Measurements from ENCODE around the gene SELP.

SELP gene

DNA sequence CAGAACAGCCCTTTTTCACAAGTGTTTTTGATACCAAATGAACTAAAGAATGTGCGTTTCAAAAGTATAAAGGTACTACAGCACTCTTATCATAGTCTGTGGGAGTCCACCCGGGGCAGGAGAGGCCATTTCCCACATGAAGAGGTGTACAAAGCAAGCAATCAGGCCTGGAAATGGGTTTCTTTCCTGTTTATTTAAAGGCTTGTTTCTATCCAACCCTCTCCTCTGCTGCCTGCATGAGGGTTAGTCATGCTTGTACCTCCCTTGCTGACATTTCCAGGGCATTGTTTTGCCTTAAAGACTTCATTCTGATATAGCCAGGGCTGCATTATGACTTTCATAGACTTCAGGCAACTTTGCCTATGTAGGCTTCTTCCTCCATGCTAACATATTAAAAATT, 11.6 kb downstream of the SELP start:
- no peak for DNase-seq

DNA sequence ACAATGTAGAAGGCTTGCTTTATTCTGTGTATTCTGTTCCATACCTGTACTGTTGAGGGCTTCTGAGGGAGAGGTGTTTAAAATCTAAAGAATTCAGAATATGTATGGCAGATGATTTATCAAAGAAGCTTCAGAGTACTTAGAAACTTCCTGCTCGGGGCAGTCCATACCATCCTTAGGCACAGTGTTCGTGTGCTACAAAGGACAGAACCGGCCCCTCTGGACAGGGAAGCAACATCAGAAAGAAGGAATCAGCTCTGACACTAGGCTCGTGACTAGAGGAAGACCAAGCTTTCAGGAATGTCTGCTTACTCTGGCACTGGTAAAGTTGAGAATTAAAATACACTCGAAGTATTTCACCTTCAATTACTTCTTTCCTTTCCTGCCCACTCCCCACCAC, 14.1 kb downstream of the SELP start:
- no peak for DNase-seq

DNA sequence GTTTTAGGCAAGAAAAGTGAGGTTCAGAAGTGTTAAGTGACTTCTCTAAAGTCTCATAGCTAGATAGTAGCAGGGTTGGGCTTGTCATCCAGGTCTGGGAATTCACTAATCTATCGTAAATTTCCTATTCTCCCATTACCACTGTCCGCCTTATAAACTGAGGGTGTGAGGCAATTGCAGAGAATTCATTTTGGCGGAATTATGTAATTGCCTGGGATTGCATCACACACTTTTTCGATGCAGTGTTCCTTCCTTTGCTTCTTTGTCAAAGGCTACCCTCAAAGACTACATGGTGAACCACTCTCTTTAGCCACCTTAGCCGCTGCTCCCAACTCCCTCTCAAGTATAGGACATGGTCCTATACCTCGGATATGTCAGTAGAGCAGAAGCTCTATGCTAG, 19.1 kb downstream of the SELP start:
- no peak for DNase-seq

DNA sequence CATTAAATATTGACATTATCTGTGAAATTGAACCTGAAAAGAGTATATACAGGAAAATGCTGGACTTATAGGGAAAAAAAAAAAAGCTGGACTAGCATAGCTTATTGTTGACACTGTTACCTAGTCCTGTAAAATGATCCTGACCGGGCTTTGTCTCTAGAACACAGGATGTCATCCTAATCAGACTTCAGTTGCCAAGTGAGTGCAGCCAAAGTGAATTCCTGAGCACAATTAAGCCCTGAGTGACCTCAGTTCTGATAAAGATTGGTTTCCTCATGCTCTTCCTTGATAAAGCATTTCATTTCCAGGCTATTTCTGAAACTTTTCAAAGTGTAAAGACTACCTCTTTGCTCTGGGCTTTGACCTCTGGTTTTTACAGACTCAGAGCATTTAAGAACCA, 19.8 kb downstream of the SELP start:
- DNase-seq, result no peak

DNA sequence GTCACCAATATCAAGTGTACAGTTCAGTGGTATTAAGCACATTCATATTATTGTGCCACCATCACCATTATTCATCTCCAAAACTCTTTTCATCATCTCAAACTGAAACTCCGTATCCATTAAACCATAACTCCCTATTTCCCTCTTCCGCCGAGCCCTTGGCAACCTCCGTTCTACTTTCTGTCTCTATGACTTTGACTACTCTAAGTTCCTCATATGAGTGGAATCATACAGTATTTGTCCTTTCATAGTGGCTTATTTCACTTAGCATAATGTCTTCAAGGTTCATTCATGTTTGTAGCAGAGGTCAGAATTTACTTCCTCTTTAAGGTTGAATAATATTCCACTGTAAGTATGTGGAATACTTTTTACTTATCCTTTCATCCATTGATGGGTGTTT, 21.7 kb downstream of the SELP start:
- DNase-seq, result no peak

DNA sequence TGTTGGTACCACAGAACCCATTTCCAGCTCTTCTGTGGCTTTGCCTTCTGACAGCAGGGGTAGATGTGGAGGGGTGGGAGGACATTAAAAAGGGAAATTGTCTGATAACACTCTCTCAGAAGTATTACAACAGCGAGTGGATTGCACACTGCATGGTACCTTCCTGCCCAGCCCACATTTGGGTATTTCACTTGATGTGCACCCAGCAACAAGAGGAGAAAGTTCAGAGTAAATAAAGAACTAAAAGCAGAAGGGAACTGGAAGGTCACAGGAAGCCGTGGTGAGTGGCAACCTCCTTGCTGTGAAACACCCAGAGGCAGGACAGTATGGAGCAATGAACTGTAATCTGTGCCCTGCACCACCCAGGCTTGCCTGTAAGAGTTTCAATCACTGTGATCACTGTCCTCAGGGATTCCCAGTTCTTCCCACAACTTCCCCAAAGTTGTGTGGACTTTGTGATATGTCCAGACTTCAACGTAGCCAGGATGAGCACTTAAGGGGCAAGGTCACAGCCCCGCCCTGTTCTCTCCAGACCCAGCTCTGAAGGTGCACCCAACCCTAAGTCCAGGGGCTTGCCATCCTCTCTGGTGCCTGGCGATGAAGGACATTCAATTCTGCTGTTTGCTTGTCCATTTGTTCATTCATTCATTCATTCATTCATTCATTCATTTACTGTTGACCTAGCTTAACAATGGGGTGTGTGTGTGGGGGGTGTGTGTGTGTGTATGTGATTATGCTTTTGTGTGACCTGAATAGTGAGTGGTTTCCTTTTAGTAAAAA, 25.0 kb downstream of the SELP start:
- peak in 1 of 2 experiments; percentile 24 for DNase-seq

DNA sequence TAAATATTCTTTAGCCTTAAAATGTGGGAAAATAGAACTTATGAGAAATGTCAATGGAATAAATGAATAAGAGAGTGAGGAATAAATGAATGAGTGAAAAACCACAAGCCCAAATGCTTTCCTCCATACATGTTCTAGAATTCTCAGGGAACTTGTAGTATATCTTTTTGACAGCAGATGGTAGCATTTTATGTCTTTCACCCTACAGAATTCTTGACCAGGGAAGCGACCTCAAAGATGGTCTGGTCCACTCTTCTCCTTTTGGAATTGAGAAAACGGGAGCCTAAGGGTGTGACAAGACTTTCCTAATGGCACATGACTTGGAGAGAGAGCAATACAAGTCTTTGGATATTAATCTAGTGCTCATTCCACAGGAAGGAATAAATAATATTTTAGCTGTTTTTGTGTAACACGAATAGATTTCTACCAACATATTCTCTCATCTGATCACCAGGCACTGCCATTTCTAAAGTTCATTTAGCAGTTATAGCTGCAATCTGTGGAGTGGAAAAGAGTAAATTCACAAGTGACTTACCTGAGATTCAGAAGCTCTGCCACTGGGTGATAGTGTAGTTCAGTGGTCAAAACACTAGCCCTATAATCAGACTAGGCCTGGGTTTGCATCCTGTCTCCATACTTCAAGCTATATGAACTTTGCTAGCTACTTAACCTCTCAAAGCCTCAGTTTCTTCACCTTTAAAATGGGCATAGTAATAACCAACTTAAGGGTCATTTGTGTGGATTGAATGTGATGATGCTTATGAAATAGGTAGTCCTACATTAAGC, 28.6 kb downstream of the SELP start:
- no peak for DNase-seq

DNA sequence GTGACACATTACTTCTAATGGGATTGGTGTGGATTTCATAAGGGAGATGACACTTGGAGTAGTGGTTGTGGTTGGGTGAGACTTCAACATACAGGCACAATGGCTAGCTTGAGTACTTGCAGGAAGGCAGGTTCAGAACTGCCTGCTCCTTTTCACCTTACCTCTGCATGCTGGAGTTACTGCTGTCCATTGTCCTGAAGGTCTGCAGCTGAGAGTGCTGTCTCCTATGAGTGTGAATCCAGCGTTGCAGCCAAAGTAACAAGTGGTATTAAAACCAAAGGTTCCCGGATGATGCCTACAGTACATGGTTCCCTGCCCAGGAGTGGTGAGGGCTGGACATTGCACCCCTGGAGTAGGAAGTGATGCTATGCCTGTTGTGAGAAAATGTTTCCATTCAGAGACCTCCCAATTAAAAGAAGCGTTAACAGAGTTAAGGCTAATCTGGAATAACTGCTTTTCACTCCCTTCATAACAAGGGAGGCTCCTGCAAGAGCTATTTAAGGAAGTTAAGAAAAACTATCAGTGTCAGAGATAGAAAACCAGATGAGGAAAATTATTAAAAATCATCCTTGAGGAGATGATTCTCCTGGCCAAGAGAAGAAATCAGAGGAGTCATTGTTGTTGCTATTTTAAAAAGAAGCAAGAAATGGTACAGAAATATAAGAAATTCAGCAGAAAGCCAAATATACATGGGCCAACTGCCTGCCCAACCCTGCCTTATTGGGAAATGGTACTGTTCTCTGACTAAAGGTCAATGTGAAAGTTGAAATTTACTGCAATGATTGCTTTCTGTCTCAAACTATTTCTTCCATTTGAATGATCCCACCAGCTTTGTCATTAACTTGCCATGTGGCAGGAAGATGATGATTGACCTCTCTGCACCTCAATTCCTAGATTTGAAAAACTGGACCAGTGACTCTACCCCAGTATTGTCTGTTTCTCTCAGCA, 33.9 kb downstream of the SELP start:
- DNase-seq, result no peak

DNA sequence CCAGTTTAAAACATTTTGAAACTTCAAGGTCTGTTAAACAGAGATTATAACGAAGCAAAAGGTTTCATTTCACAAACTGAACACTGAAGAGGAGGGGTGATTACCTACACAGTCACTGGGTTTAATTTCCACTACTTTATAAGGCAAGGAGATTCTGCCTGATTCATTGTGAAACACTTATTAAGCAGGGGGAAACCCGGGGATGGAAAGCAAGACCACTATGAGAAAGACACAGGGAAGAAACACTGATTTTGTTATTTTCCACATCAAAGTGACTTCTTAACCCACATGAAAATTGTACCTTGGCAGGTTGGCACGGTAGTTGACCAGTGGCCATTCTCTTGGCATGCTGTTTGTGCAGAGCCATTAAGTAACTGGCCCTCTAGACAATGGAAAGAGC, 35.5 kb downstream of the SELP start:
- no peak for DNase-seq

DNA sequence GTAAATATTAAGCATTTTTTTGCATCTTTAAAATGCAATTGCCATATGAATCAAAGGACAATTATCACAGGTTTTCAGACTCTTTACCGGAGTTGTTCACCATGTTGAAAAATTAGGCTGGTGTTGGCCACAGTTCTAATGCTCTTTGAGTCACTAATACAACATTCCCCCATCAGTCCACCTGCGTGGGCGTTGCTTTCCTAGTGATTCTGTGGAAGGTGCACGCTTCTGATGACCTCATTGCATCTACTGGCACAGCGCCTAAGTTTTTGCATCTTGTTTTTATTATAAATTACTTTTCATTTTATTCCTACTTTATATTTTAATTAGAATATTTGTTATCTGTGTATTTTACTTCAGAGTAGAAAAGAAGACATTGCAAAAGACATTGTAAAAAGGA, 39.0 kb downstream of the SELP start:
- DNase-seq, result no peak

DNA sequence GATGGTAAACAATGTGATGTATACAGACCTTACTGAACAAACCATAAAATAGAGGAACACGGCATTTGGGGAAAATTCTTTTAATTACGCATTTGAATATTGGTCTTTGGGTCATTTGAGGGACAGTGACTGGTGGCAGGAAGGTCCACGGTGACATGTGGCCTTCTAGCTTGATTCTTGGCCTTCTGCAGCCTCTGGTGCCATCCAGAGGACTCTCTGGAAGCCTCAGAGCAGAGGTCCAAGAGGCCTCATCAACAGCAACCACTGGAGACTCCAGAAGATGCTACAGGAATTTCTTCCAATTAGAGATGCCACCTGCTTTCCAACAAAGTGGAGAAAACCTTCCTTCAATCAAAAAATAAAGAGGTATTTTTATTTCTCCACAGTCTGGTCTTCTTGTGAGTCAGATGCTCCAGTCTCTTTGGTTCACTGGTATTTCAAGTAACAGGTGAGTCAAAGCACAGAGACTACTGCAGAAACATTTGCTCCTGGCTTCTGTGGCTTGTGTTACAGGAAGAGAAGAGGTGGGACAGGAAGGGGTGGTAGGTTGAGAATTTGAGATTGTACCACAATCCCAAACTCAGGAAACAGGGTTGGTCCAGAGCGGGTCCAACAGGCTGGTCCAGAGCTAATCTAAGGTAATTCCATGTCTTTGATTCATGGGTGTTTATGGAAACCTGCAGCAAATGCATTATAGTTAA, 41.0 kb downstream of the SELP start:
- DNase-seq, result no peak

DNA sequence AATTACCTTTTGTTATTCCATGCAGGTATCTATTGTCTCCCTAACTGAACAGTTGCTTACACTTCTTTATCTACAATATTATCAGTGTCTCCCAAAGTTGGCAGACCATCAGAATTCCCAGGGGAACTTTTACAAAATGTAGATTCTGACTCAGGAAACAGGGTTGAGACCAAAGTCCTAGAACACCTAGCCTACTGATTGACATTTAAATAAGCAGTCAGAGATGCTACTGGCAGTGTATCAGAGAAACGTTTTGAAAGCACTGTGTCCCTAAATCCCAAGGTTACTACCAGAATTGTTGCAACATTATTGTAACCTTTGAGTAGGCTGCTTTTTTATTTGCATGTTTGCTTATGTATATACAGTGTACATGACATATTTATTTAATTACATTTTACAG, 41.8 kb downstream of the SELP start:
- no peak for DNase-seq

DNA sequence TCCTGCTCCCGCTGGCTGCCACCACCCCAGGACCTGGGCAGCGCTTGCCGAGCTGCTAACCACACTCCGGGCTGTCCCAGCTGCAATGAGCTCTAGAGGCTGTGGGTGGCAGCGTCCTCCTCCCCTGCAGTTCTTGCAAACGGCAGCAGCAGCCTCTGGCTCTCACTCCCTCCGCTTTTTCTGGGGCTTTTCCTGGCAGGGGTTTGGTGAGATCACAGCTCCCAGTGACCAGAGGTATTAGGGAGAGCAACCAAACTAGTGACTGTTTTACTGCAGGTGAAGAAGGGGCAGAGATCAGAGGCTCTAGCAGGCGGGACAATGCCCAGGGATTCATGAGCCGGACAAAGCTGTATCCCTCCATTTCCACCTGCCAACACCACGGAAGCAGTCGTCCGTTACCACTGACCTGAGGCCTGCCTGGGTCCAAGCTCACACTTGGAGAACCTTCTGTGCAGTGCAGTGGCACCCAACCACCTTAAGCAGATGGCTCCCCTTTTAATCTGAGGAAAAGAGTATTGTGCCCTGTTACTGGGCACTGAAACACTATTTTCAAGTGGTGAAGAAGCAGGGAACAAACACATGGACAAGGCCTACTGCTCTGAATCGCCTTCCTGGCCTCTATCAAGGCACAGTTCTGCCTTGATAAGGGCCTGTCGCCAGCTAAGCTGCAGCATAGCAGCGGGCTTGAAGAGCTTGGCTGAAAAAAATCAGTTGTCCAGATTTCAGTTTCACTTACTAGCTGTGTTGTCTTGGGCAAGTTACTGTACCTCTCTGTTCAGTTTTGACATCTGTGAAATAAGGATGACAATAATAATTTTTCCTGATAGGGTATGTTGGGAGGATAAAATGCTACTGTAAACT, 43.3 kb downstream of the SELP start, which contains the start of gene F5:
Gene F5, minus strand, starts transcription at position 87 of the 861 bp plus-strand sequence. CDS start 95 bp downstream, outside the sequence.
- peak; percentile 75 to 80 for DNase-seq

DNA sequence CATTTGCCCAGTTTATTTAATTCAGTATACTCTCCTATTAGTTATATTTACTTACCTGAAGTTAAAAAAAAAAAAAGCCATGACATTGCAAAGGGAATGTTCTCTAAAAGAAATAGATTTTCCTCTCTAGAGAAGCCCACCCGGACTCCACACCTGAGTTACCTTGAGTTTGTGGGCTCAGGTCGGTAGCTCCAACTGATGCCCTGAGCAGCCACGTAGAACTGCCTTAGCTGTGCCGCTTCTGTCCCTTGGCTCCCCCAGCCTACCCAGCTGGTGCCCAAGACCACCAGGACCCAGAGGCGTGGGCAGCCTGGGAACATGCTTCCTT, 43.9 kb downstream of the SELP start:
- DNase-seq, result no peak

DNA sequence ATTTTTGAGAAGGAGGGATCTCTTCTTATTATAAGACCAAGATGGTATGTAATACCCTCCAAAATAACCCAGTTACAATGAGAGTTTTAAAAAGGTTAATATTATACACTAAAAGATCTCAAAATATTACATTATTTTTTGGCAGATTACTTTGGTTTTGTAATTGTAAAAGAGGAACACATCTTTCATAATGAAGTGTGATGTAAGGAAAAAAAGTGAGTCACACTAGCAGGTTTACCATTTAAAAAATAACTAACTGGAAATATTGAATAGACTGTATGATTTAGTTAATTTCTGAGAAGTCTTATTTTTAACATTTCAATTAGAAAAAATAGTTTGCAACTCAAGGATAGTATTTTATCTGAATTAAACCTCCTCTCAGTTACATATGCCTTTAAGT, 44.7 kb downstream of the SELP start:
- no peak for DNase-seq

DNA sequence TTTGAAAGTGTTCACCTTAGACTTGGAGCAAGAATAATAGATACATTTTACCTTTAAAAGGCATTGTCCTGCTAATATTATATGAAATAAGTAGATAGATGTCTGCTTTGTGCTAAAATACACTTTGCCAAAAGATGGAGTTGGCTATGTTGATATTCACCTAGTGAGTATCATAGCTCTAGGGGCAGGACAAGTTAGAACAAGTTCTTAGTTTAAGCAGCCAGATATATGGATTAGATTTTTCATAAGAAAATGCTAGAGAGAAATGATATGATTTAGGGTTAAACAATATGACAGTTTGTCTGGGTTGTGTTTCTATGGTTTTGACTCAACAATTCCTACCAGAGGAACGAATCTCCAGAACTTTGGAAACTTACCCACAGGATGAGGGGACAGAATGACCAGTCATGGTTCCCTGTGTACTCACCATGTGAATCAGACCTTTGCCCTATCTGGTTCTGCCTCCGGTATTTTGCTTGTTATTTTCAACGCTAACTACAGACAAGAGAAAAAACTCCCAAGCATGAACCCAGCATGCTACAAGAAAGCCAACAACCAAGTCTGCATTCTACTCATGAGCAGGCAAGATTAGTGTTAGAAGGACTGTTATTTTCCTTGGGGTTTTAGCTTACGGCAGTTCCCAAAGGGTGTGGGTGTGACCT, 45.3 kb downstream of the SELP start:
- DNase-seq, result peak in 1 of 2 experiments; percentile 12

DNA sequence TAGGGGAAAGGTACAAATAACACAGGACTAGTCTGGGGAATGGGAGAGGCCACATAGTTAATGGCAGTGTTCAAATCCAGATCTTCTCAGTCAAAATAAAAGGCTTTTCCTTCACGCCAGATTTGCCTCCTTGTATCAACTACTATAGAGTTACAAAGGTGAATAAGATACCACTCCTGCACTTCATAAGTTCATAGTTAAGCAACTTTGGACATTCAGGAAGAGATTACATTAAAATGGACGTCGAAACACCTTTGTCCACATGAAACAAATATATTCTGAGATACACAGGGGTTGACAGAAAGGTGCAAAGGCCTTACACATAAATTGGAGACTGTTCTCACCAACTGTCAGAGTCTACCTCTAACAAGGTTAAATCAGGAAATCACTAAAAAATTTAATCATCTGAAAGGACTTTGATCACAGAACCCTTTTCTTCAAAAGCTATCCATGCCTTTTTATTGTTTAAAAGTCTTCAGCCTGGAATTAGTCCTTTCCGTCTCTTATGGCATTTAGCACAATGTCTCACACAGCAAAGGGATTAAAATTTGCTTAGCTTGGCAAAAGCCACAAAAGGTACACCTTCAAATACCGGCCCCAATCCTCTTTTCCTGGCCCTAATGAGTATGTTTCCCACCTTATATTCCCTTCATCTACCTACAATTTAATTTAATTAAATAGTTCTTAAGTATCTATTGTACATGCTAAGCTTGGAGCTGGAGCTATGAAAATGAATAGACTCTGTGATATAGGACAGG, 51.8 kb downstream of the SELP start:
- DNase-seq, result no peak

DNA sequence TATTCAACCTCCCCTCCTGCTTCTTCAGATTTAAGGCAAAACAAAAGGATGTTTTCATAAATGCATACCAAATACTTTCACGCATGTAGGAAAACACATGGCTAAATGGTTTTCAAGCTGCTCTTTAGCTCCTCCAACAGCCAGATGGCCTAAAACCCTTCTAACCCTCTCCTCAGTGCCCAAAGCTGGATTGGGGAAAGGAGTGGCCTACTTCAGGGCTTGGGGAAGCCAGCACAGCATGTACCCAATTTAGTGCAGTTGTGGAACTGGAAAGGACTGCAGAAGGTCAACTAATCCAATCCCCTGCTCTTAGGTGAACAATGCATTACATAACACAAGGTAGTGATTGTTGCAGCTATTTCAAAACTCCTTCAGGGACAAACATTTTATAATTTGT, 53.0 kb downstream of the SELP start:
- no peak for DNase-seq

DNA sequence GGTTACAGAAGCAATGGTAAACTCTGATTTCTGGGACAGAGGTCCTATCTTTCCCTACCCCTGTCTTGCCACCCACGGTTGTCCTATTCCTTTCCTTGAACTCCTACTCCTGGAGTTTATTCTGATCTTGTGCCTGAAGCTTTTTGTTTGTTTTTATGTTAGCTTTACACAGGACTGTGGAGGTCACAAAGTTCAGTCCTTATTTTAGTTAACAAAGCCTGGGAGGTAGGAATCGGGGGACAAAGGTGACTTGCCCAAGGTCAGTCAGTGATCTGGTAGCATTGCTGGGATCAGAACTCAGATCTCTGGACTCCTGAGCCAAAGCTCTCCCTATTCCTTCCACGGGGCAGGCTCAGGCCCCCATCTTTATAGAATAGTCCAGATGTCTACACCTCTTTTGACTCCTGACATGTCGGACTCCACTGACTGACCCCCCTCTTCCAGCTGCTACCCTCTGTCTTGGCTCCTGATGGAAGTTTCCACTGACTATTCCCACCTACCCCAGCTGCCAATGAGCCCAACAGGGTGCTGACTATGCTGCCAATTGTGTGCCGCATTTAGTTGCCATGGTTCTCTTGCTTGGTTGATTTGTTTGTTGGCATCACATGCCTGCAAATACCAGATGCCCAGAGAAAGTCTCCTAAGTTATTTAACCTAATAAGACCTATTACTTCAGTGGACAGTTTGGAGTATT, 53.5 kb downstream of the SELP start:
- no peak for DNase-seq

DNA sequence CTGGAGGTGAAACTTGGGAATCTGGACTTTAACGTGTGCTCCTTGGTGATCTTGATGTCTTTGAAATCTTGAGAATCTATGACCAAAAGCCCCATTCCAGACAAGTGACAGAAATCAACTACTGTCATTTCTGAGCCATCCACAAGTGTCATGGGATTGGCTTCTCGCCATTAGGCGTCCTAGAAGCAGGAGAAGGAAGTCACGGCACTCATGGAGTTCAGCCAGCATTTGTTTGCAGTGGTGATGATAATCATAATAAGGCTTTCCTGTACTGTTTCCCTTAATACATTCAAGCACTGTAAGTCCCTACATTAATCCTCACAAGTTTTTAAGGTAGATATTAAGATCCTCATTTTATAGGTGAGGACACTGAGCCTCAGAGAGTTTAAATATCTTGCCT, 55.6 kb downstream of the SELP start:
- no peak for DNase-seq
